Lower lobe of right lung (tissue), 2 donors: ENCODE measurements around the gene CCT3. TPM values are rescaled to one million over a fixed set of nuclear protein-coding genes. Genes with fewer than 3 reads are reported as not detected.

Experiments used
- ATAC-seq, 2 donors: fragments of 200-7000 bp; cut with Tn5 transposase; one replicate each; pipeline ENCODE4 v1.9.1; 2020 to 2022; ENCODE audit warnings: mild to moderate bottlenecking in 2 of 2, moderate library complexity in 2 of 2
- DNase-seq: peaks from one replicate; pipeline ENCODE4 v3.0.0-alpha.2; 2020
- H3K27ac ChIP-seq: fragments of 200-600 bp; one replicate; pipeline ENCODE4 v1.8.0; 2022
- H3K27me3 ChIP-seq: fragments of 200-600 bp; one replicate; pipeline ENCODE4 v1.8.0; 2022; ENCODE audit warnings: low read depth
- H3K36me3 ChIP-seq: fragments of 200-600 bp; one replicate; pipeline ENCODE4 v1.8.0; 2022; ENCODE audit warnings: mild to moderate bottlenecking
- H3K4me1 ChIP-seq: fragments of 200-600 bp; one replicate; pipeline ENCODE4 v1.8.0; 2022
- H3K4me3 ChIP-seq: fragments of 200-600 bp; one replicate; pipeline ENCODE4 v1.8.0; 2022; ENCODE audit warnings: mild to moderate bottlenecking
- H3K9me3 ChIP-seq: fragments of 200-600 bp; one replicate; pipeline ENCODE4 v1.8.0; 2022
- CTCF ChIP-seq: fragments of 200-600 bp; IDR thresholded peaks from one replicate; pipeline ENCODE4 v1.8.0; 2022; ENCODE audit warnings: antibody characterized with exemption, mild to moderate bottlenecking
- intact Hi-C: fragments of 100-400 bp; cut with DNase I; formaldehyde crosslinking; loops from one replicate; pipeline ENCODE4 v1.11.0; 2022
- total RNA-seq: library from RNA; stranded (reverse); fragmentation: NEBNext Ultra II Directional; extraction: Animal tissue kit (Norgen Biotek cat#: 25700); gene quantifications from one replicate; pipeline ENCODE4 v1.2.1, GENCODE V29; 2021
- donor health status: DM: no; HTN: yes; CAD: no; lungs with severe emphysema.

Gene CCT3
- total RNA-seq, 1 donor from 2014 or later, result 117 TPM

GRCh38 chr1:156379420-156380165 lies 41.5 kb upstream of the CCT3 start:
- no peaks in the 10 kb centered on the region for H3K36me3 ChIP-seq
- peaks cover 10% of the 10 kb centered on the region for H3K27me3 ChIP-seq
- no peaks in the 10 kb centered on the region for H3K9me3 ChIP-seq
- no peak overlapping the region for H3K27ac ChIP-seq
- no peak for DNase-seq
- no peak for ATAC-seq
- no peaks in the 10 kb centered on the region for H3K4me1 ChIP-seq
- intact Hi-C loops, result no loop called here
- no peak overlapping the region for H3K4me3 ChIP-seq
- no peak for TF ChIP-seq CTCF

GRCh38 chr1:156378557-156378956 lies 40.5 kb upstream of the CCT3 start:
- Histone ChIP-seq H3K4me3 (no peak overlapping the region), H3K27me3 (peaks cover 16% of the 10 kb centered on the region), H3K9me3 (no peaks in the 10 kb centered on the region), H3K36me3 (no peaks in the 10 kb centered on the region), H3K27ac (no peak overlapping the region), H3K4me1 (no peaks in the 10 kb centered on the region)
- DNase-seq, result no peak
- TF ChIP-seq CTCF, result no peak
- ATAC-seq, result no peak
- intact Hi-C loops, result no loop called here

- intact Hi-C loops, result no loop called here
- H3K27ac ChIP-seq, result no peak overlapping the region
- no peaks in the 10 kb centered on the region for H3K4me1 ChIP-seq
- no peak for ATAC-seq
- no peaks in the 10 kb centered on the region for H3K9me3 ChIP-seq
- H3K27me3 ChIP-seq, result peaks cover 20% of the 10 kb centered on the region
- no peak for DNase-seq
- H3K4me3 ChIP-seq, result no peak overlapping the region
- no peaks in the 10 kb centered on the region for H3K36me3 ChIP-seq
- TF ChIP-seq CTCF, result no peak
Observed at GRCh38 chr1:156376958-156377919, 39.1 kb upstream of the CCT3 start.

- DNase-seq, result no peak
- Histone ChIP-seq H3K4me1 (no peaks in the 10 kb centered on the region), H3K27me3 (peaks cover 20% of the 10 kb centered on the region), H3K27ac (no peak overlapping the region), H3K36me3 (no peaks in the 10 kb centered on the region), H3K4me3 (no peak overlapping the region), H3K9me3 (no peaks in the 10 kb centered on the region)
- TF ChIP-seq CTCF, result no peak
- no peak for ATAC-seq
- intact Hi-C loops, result no loop called here
Observed at GRCh38 chr1:156376146-156376545, 38.1 kb upstream of the CCT3 start.

GRCh38 chr1:156373546-156373945 lies 35.5 kb upstream of the CCT3 start:
- Histone ChIP-seq H3K4me3 (no peak overlapping the region), H3K9me3 (no peaks in the 10 kb centered on the region), H3K4me1 (no peaks in the 10 kb centered on the region), H3K36me3 (no peaks in the 10 kb centered on the region), H3K27me3 (peaks cover 35% of the 10 kb centered on the region), H3K27ac (no peak overlapping the region)
- DNase-seq (no peak), ATAC-seq (no peak)
- TF ChIP-seq CTCF, result no peak
- intact Hi-C loops, result no loop called here
